NCI-H2227 treated with DMSO at 0.1 percent for 48 hours (cell line): ENCODE data around the gene ADCY7.

Experiments
- DNase-seq: peaks from one replicate; lab custom pipeline; 2025; lab: John Stamatoyannopoulos, UW

Gene ADCY7

DNA sequence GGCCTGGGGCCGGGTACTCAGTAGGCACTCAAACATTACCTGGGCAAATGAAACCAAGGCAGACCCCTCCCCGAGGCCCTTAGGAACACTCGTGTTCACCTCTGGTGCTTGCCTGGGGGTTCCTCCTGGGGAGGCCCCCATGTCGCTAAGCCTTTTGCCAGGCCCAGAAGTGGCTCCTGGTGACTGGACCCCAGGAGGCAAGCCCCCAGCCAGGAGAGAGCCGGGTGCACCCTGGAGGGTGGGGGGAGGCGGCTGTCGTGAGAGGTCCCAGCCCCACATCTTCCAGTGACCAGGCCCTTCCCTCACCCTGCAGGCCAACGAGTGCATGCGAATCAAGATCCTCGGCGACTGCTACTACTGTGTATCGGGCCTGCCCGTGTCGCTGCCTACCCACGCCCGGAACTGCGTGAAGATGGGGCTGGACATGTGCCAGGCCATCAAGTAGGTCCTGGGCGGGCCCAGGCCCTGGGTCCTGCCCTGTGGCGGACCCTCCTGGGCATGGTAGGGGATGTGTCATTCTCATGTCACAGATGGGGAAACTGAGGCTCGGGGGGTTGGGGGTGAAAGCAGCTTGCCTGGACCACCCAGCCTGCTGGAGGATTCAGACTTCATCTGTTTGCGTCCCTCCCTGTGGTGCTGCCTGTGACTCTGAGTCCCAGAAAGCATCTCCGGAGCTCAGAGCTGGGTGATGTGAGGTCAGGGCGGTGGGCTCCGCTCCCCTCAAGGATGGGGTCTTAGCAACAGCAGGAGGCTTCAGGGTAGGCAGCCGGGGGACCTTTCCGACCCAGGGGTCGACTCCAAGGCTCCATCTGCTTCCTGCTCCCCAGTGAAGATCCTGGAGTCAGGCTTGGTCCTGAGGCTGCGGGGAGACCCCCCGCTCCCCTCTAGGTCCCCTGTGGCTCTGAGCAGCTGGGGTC lies 32.5 kb downstream of the ADCY7 start:
- DNase-seq, result no peak

DNA sequence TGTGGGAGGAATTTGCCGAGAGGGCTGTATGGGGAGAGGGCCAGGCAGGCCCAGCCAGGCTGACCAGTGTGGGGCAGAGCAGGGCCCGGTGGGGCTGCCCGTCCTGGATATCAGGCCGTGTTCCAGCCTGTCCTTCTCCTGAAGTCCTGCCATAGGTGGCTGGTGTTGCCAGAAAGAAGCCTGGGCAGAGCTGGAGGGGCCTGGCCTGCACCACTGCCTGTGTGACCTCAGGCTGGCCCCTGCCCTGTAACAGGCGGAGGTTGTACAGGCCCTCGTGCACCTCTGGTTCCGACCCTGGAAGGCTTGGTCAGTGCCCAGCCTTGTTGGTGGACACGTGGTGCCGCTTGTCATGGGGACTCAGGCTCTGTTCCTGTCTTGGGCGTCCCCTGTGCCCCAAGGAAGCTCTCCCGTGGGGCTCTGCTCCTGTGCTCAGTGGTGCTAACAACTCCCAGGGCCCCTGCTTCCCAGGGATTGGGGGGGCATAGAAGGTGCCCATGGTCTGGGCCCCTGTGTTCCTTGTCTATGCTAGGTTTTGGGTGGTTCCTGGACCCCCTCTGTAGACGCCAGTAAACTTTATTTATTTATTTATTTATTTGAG lies 33.3 kb downstream of the ADCY7 start:
- DNase-seq, result no peak

DNA sequence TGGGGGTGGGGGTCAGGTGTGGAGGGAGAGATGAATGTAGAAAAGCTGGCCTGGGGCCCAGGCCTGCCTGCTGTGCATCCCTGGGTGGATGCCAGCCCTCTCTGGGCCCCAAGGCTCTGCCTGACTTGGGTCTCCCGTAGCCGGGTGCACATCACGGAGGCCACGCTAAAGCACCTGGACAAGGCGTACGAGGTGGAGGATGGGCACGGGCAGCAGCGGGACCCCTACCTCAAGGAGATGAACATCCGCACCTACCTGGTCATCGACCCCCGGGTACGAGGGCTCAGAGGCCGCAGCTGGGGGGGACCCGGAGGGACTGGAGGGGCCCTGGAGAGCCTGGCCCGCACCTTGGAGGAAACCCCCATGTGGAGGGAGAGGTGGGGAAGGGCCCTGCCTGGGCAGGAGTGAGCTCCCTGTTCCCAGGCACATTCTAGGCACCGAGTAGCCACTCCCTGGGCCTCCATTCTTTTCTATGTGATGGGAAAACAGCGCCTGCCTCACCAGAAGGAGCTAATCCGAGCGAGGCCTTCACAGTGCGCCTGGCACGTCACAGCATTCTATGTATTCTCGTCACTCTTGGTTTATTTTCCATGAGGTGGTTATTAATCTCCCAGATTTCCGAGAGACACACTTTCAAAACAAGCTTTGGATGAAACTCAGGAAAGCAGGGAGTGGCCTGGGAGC lies 34.7 kb downstream of the ADCY7 start:
- no peak for DNase-seq

DNA sequence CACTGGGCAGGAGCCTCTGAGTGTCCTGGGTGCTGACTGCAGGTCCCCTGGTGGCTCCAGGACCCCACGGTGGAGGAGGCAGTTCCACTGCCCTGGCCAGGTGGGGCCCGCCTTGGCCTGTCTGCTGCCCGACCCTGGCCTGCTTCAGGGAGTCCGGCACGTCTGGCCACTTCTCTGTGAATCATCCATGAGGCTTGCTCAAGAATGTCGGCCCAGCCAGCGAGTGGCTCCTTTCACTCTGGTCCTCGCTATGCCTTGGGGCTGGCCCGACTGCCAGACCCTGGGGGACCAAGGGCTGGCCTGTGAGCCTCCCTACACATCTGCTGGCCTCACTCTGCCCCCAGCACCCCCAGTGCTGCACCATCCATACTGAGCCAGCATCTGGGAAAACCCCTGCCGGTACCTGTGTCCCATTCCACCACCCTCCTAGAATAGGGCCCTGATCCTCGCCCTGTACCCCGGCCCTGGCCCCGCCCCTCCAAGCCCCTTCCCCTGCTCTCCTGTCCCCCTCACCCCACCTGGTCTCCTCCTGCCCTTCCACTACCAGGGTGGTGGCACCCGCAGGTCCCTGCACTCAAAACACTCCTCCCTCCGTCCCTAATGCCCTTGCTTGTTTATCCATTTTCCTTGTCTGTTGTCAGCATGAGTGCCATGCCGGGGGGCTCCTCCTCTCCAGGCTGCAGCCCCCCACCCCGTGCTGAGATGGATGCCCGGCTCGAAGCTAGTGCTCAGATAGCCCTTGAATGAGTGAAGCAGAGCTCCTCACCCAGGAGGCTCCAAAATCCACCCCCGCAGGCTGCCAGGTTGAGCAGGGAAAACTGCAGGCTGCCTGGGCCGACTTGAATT lies 35.5 kb downstream of the ADCY7 start:
- no peak for DNase-seq

DNA sequence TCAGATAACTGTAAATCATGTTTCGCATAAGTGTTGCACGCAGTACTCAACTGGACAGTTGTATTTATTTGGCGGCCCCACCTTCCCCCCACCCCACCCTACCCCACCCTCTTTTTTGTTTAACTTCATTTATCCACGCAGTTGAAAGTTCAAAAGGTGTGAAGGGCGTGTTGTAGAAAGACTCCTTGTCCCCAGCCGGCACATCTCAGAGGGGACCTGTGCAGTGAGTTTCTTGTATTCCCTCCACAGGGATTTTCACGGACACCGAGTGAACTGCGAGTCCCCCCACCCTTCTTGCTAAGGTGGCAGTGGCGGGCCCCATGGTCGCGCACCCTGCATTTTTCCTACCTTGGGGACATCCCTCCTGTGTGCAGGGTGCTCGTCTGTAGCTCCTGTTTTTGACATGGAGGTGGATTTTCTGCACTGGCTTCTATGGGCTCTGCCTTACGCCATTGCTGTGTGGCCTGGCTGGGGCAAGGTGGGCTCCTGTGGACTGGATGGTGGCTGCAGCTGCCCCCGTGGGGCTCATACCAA lies 36.2 kb downstream of the ADCY7 start:
- no peak for DNase-seq

DNA sequence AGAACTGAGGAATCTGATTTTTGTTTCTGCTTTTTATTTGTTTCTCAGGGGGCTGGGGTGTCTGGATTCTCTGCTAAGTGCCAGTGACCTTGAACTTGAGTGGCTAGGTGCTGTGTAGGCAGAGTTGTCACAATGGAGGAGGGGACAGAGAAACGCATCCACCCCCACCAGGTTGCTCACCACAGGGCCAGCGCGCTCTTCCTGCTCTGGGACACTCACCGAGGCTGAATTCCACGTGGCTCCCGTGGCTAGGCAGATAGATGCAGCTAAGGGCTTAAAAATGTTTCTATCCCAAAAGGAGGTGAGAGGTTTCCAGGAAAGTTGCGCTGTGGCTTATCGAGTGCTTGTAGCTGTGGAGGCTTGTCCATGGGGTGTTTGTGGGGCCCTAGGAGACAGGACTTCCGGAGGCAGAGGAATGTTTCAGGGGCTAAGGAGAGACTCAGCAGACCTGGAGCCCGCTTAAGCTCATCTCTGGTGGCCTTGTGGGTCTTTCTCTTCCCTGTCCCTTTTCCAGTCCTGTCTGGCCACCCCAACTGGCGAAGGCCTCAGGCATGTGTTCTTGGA lies 36.8 kb downstream of the ADCY7 start:
- DNase-seq, result no peak

DNA sequence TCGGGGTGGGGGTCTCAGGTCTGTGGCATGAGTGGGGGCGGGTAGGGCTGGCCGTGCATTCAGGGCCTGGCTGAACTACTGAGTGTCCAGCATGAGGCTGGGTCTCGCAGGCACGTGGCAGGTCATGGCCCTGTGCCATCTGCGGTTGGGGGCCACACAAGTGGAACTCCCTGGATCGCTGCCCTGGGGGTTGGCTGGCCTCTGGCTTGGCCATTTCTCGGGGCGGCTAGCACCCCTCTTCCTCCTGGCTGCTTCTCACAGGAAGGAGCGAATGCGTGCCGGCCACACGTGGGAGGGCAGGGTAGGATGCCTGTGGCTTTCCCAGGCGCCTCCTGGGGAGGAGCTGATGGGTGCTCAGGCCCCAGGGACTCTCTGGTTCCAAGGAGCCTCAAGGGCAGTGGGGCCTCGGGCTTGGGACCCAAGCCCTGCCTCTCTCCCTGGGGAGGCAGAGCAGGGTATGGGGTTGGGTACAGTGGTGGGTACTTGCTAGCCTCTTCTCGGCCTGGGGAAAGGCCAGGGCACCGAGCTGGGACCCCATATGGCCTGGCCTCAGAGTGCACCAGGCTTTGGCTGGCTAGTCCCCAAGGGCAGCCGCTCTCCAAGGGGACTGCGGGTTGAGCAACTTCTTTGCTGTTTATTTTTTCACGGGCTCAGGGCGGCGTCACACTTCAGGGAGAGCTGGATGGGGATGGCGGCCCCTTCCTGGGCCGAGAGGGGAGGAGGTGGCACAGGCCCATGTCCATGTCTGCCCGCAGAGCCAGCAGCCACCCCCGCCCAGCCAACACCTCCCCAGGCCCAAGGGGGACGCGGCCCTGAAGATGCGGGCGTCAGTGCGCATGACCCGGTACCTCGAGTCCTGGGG lies 37.5 kb downstream of the ADCY7 start:
- no peak for DNase-seq

DNA sequence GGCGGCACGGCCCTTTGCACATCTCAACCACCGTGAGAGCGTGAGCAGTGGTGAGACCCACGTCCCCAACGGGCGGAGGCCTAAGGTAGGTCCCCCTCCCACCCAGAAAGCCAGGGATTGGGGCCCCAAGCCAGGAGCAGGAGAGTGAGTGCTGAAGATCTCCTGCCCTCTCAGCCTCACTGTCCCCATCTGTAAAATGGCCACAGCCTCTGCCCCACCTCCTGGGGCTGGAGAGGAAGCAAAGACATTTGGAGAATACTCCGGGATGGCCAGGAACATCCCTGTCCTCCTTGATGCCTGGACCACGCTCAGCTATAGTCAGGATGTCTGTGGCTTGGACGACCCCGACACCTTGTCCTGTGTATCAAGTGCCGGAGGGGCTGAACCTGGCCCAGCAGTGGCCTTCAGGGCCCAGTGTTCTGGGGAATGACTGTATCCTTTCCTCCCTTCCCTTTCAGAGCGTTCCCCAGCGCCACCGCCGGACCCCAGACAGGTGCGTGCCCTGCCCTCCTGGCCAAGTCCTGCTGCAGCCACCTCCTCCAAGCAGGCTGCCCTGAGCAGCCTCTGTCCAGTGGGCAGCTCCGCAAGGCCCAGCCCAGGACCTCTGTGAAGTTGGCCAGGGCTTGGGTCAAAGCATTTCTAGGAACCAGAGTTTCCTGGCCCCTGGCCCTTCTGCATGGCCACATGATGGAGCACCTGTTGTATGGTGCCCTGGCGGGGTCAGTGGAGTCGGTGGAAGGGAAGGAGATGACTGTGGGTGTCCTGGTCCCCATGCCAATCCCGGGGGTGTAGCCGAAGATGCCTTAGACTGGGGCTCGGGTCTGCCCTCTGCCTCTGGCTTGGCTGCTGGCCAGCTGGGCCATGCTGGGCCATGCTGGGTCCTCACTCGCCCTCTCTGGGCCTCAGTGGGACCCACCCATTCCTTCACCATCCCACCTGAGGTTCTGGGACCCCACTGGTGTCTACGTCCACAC lies 38.4 kb downstream of the ADCY7 start:
- DNase-seq, result no peak

DNA sequence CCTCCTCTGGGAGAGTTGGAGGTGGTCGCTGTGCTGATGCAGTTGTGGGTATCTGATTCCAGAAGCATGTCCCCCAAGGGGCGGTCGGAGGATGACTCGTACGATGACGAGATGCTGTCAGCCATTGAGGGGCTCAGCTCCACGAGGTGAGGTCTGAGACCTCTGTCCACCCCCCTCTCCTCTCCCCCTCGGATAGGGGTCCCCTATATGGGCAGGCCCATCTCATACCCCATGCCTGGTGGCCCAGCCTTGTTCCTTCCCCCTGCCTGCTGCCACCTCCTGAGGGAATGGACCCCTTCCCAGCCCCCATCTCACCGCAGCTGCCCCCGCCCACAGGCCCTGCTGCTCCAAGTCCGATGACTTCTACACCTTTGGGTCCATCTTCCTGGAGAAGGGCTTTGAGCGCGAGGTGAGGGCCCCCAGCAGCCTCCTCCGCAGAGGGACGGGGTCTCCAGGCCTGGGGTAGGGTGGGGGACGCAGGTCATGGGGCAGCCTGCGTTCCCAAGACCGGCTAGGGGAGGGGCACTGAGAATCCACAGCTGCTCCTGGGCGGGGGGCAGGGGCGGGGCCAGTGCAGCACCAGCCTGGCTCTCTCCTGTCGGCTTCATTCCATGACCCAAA lies 39.2 kb downstream of the ADCY7 start:
- no peak for DNase-seq

DNA sequence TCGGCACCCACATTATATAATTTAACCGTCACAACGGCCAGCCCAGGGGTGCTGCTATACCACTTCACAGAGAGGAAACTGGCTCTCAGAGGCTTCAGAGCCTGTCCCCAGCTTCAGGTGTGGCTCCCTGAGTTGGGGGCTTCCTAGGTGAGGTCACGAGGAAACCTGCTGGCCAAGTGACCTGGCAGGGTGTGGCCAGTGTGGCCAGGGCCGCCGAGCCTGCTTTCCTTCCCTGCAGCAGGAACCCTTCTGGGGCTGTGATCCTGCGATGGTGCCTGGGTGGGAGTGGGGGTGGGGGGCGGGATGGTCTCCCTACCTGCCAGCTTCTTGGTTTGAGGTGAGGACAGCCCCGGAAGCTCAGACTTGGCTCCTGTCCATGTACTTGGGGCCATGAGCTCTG lies 39.9 kb downstream of the ADCY7 start:
- DNase-seq, result no peak

DNA sequence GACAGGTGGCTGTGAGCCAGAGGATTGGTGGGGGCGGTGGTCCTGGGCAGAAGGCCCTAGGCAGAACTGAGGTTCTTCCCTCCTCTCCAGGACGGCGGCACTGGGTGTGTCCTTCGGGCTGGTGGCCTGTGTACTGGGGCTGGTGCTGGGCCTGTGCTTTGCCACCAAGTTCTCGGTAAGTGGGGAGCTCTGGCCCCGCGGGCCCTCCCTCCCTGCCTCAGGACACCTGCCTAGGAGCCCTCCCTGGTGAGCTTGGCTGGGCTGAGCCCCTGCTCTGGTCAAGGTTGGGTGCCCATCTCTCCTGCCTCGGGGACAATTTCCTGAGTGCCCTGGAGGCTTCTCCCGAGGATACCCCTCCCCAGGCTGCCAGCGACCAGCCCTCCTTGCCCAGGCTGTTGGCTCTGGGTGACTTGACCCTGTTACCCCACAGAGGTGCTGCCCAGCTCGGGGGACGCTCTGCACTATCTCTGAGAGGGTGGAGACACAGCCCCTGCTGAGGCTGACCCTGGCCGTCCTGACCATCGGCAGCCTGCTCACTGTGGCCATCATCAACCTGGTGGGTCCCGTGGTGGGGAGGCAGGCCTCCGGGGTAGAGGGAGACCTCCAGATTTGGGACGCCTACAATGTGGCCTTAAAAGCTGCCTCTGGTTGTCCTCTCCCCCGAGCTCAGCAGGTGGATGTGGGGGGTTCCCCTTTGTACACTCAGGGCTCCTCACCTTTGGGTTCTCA lies 42.0 kb downstream of the ADCY7 start:
- no peak for DNase-seq

DNA sequence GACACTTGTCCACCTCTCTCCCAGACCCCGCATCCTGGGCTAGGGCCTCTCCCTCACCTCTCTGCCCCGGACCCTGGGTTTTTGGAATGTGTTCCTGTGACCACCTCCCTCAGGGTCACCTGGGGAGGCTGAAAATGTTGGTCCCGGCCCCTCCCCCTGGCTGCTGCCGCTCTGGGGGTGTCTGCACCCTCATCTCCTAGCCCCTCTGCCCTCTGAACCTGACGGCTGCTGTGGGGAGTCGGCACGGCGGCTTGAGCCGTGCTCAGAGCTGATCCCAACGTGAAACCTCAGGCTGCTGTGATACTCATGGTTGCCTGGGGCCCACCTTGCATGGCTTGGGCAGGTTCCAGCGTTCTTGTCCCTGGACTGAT lies 42.8 kb downstream of the ADCY7 start:
- DNase-seq, result no peak

DNA sequence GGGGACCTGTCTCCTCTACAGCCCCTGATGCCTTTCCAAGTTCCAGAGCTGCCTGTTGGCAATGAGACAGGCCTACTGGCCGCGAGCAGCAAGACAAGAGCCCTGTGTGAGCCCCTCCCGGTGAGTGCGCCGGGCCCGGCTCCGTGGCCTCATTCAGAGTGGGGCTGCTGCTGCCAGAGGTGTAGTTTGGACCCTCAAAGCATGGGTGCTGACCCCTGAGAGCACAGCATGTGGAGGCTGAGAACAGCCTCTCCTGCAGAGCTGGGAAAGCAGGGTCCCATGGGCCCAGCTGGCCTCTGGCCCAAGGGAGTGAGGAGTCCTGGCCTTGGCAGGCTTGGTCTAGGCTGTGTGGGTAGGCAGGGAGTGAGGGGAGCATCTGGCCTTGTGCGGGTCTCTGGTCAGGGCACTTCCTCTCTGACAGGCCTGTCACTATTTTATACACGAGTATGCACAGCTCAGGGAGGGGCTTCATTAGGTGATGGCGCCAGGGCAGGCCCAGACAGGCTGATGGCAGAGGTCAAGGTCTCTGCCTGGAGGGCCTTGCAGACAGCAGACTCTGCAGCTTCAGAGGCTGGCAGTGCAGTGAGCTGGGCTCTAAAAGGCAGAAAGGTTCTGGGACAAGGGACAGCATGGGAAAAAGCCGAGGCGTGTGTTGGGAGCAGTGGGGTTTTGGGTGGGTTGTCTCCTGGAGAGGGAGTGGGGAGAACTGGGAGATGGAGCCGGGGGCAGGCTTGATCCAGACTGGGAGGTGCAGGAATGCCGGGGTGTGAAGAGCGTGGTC lies 43.4 kb downstream of the ADCY7 start:
- no peak for DNase-seq

DNA sequence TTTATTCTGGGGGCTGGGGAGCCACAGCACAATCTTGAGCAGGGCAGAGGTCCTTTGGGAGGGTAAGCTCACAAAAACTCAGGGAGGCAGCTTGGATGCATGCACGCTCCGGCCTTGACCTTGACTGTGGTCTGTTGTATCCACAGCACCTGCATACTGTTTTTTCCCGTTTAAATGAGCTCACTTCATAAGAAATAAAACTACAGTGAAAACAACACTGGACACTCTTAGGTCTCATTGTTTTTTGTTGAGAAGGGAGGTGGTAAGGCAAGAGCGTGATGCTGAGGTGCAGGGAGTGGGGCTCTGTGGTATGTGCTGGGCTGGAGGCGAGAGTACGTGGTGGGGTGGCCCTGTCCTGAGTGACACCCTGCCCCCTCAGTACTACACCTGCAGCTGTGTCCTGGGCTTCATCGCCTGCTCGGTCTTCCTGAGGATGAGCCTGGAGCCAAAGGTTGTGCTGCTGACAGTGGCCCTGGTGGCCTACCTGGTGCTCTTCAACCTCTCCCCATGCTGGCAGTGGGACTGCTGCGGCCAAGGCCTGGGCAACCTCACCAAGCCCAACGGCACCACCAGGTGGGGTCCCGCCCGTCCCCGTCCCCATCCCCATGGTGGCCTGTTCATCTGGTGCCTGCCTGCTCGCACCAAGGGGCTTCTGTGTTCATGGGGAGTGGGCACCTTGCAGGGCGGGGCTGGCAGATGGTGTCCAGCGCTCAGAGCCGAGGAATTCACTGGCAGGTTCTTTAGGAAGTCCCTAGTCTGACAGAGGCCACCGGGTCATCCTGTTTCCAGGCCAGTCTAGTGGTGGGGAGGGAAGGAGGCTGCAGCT lies 44.2 kb downstream of the ADCY7 start:
- no peak for DNase-seq

DNA sequence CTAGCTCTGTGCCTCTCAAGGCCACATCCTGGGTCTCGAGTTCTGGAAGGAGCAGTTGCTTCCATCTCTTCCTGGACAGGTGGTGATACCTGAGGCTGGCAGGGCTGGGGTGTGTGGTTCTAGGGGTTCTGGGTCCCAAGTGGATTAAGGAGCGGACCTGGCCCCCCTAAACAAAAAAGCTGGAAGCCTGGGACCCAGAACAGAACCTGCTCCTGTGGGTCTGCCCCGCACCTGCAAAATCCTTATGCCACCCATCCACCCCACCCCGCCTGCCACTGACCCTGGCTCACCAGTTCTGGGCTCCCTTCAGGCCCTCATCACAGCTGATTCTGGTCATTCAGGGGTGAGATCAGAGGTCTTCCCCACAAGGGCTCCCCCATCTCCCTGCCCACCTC lies 44.8 kb downstream of the ADCY7 start:
- no peak for DNase-seq

DNA sequence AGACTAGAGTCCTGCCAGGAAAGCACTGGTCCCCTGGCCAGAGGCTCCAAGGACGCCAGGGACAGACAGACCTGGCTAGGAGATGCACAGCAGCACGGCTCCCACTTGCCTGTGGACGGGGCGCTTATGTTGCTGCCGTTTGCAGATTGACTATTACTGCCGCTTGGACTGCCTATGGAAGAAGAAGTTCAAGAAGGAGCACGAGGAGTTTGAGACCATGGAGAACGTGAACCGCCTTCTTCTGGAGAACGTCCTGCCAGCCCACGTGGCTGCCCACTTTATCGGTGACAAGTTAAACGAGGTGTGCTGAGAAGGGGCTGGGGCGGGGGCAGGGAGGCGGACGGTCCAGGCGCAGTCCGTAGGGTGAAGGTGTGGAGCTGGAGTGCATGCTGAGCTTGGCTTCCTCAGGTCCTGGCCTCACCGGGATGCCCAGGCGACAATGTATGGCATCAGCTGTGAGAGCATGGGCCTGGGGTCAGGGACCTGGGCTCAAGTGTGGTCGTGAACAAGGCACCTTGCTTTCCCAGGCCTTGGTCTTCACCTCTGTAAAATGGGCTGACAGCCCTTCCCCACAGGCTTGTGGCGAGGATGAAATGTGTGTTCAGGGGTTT lies 45.6 kb downstream of the ADCY7 start:
- no peak for DNase-seq
